Stimulated activated CD8-positive, alpha-beta memory T cell treated with anti-CD3 and anti-CD28 coated beads, Interleukin-7, amount 100 ng/mL, for 4 hours (primary cell): Measurements from ENCODE around the gene TBXAS1.
"Not testable (repeated sequence)": the region's sequence is repeated elsewhere in the genome, so short reads cannot be mapped to it uniquely, and the experiment has no call there.

ENCODE experiments used
- DNase-seq, 2 donors: peaks; one replicate each; pipeline ENCODE4 v3.0.0-alpha.2; 2020; ENCODE audit warnings: low read depth in 2 of 2

Gene TBXAS1

GRCh38 chr7:139914306-139915267 lies 85.5 kb downstream of the TBXAS1 start:
- no peak for DNase-seq

GRCh38 chr7:139915268-139915863 lies 86.3 kb downstream of the TBXAS1 start:
- no peak for DNase-seq

GRCh38 chr7:139915864-139916716 lies 87.0 kb downstream of the TBXAS1 start:
- peak; percentile 53 to 65 for DNase-seq

- no peak for DNase-seq
Measured at GRCh38 chr7:139916717-139917395, 87.8 kb downstream of the TBXAS1 start.

- no peak for DNase-seq
Measured at GRCh38 chr7:139917851-139918250, 88.8 kb downstream of the TBXAS1 start.

- no peak for DNase-seq
Measured at GRCh38 chr7:139918480-139918879, 89.4 kb downstream of the TBXAS1 start.

GRCh38 chr7:139923090-139923489 lies 94.0 kb downstream of the TBXAS1 start:
- DNase-seq, result no peak

GRCh38 chr7:139924461-139924860 lies 95.4 kb downstream of the TBXAS1 start:
- no peak for DNase-seq

- not testable (repeated sequence) for DNase-seq
Measured at GRCh38 chr7:139929221-139929620, 100.2 kb downstream of the TBXAS1 start.

GRCh38 chr7:139930286-139930965 lies 101.4 kb downstream of the TBXAS1 start:
- no peak for DNase-seq

GRCh38 chr7:139931190-139931934 lies 102.3 kb downstream of the TBXAS1 start:
- no peak for DNase-seq

- DNase-seq, result no peak
Measured at GRCh38 chr7:139932531-139932930, 103.5 kb downstream of the TBXAS1 start.

GRCh38 chr7:139936760-139937310 lies 107.8 kb downstream of the TBXAS1 start:
- no peak for DNase-seq

GRCh38 chr7:139937715-139938114 lies 108.7 kb downstream of the TBXAS1 start:
- no peak for DNase-seq

- no peak for DNase-seq
Measured at GRCh38 chr7:139940866-139941265, 111.8 kb downstream of the TBXAS1 start.

GRCh38 chr7:139941421-139941820 lies 112.4 kb downstream of the TBXAS1 start:
- DNase-seq, result no peak

GRCh38 chr7:139941866-139942265 lies 112.8 kb downstream of the TBXAS1 start:
- no peak for DNase-seq

- DNase-seq, result no peak
Measured at GRCh38 chr7:139942636-139943035, 113.6 kb downstream of the TBXAS1 start.

- DNase-seq, result no peak
Measured at GRCh38 chr7:139943401-139943800, 114.3 kb downstream of the TBXAS1 start.

GRCh38 chr7:139944248-139944647 lies 115.2 kb downstream of the TBXAS1 start:
- no peak for DNase-seq
